NCI-H1417 treated with DMSO at 0.1 percent for 48 hours (cell line): Measurements from ENCODE around the gene PRKCH.
"Not testable (repeated sequence)": the region's sequence is repeated elsewhere in the genome, so short reads cannot be mapped to it uniquely, and the experiment has no call there.

Experiments
- DNase-seq: peaks from one replicate; lab custom pipeline; 2025; lab: John Stamatoyannopoulos, UW

PRKCH gene

DNA sequence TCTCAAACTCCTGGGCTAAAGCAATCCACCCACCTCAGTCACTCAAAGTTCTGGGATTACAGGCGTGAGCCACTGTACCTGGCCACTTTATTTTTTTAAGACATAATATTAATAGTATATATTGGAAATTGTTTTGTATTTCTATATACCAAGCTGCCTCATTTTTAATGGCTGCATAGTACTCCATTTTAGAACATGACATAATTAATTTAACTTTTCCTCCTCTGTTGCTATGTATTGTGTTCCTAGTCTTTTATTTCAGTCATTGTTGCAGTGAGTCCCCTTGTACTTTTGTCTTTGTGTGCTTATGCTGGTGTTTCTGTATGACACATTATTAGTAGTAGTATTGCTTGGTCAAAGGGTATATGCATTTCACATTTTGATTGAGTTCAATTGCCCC, 138.7 kb downstream of the PRKCH start:
- no peak for DNase-seq

- no peak for DNase-seq
Observed at GRCh38 chr14:61460718-61461611, 139.6 kb downstream of the PRKCH start.

- DNase-seq: peak; percentile 42
Observed at GRCh38 chr14:61461808-61462275, 140.5 kb downstream of the PRKCH start.

- no peak for DNase-seq
Observed at GRCh38 chr14:61462566-61463193, 141.3 kb downstream of the PRKCH start.

- DNase-seq: no peak
Observed at GRCh38 chr14:61463664-61464285, 142.4 kb downstream of the PRKCH start.

DNA sequence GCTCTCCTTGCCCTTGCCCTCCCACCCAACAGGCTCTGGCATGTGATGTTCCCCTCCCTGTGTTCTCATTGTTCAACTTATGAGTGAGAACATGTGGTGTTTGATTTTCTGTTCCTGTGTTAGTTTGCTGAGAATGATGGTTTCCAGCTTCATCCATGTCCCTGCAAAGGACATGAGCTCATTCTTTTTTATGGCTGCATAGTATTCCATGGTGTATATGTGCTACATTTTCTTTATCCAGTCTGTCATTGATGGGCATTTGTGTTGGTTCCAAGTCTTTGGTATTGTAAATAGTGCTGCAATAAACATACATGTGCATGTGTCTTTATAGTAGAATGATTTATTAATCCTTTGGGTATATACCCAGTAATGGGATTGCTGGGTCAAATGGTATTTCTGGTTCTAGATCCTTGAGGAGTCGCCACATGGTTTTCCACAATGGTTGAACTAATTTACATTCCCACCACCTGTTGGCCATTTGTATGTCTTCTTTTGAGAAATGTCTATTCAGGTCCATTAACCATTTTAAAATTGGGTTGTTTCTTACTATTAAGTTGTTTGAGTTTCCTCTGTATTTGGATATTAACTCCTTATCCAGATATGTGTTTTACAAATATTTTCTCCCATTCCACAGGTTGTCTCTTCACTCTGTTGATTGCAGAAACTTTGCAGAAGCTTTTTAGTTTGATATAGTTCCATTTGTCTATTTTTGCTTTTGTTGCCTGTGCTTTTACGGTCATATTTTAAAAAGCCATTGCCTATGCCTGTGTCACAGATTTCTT, 143.4 kb downstream of the PRKCH start:
- DNase-seq: not testable (repeated sequence)

- no peak for DNase-seq
Observed at GRCh38 chr14:61466249-61466904, 145.0 kb downstream of the PRKCH start.

DNA sequence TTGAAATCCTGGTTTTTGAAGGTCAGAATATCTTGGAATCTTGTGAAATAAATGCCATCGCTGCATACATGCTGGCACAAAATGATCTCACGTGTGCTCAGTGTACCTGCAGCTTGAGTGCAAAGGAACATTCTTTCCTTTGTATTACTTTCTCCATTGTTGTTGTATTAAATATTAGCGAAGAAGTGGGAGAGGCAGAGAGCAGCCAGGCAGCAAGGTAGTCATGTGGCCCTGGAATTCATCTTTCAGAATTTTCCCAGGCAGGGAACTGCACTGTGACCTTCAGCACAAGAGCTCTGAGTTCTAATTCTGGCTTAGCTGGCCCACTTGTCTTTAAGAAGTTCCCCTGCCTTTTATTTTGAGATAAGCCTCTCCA, 145.5 kb downstream of the PRKCH start:
- no peak for DNase-seq

- DNase-seq: no peak
Observed at GRCh38 chr14:61467296-61467695, 145.9 kb downstream of the PRKCH start.

DNA sequence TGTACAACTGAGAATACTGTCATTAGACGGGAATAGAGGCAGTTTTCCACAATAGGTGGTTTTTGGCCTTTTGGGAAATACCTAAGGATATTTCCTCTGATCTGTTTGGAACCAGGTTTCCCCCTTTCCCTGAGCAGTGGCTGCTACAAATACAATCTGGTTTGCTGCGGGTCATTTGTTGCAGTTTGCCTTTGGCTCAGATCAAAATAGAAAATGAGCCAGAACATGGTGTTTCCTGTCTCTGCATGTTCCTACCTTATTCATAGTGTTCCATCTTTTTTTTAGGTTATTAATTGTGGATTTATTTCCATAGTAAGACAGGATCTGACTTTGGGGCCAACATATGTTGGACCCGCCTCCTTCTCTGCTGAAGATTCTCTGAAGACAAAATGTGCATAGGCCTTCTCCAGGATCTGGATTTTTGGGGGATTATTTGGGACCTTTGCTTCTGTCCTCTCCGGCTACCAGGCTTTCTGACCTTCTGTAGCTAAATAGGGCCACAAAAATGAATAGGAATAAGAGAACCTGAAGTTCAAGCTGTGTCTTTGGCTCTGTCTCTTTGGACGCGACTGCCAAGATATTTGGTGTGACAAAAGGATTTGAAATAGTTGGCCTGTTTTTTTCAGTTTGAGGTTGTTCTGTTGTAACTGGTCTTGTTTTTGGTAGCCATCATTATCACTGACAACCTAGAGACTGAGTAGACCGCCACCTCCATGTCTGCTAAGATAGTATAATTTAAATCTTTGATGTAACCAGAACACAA, 146.9 kb downstream of the PRKCH start:
- DNase-seq: no peak

DNA sequence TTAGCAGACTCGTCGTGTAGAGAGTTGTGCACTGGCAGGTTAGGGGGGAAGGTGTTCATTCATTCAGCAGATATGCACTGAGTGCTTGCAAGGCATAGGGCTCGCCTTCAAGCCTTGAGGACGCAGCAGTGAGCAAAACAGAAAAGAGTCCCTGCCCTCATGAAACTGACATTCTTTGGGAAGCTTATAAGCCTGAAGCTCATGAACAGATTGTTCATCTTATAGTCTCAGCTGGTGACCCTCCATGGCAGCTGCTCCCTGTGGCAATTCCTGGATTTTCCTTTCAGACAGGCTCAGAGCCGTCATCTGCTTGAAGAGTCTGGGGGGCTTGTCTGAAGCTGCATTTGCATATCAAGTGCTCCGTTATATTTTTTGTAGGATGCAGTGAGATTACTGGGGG, 148.4 kb downstream of the PRKCH start:
- DNase-seq: no peak

DNA sequence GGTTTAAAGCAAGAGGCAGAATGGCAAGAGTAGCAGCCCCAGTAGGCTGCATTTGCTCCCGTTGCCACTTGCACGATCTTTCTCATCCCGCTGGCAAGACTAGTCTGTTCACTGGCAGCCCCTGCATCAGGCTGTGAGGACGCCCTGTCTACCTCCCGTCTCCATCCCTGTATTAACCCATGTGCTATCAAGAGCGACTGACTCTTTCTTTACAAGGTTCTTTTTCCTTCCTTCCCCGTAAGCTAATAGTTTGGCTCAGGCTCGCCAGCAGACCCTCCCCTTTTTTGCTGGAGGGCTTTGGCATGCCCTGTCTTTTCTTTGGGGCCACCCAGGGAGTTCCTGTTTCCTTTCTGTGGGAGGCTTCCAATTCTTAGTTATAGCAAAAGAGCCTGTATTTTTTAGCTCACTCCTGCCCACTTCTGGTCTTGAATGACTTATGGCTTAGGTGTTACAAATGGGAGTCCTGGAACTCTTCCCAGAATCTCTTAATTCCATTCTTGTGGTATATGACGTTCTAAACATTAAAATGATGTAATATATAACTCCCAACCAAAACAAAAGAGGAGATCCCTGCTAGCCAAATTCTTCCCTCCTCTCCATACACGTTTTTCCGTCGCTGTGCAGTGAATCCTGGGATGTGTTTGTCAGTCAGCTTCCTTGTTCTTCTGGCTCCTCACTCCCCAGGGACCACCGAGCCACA, 149.0 kb downstream of the PRKCH start:
- DNase-seq: no peak

DNA sequence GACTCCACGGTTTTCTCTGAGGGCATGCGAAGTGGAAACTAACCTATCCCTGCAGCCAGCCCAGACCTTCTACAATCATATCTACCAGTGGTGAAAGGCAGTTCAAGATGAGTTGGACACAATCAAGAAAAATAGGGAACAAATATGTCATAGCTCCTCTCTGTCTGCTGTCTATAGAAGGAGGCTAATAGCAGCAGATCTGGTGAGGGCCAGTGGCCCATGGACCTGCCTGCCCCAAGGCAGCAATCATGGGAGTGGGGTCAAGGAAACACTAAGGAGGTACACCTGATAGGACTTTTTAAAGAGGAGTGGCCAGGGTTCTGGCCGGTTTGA, 149.5 kb downstream of the PRKCH start:
- no peak for DNase-seq

GRCh38 chr14:61471297-61472005, 150.1 kb downstream of the PRKCH start:
- no peak for DNase-seq

GRCh38 chr14:61472011-61472672, 150.8 kb downstream of the PRKCH start:
- no peak for DNase-seq

- no peak for DNase-seq
Observed at GRCh38 chr14:61472801-61473376, 151.5 kb downstream of the PRKCH start.

DNA sequence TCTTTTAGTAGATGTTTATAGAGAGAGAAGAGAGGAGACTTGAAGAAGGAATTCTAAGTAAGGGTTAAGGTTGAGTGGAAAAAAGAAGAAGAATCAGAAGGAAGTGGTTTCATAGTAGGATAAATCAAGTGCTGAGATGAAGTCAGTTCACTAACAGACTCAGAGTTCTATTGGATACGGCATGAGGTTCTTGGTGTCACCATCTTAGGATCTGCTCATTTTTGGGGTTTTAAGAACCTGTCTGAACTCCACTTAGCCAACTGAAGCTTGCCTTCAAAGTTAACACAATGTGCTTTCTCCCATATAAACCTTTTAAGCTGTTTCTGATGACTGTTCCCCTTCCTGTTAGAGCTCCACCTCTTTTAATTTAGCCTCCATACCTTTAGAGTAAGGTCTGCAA, 152.6 kb downstream of the PRKCH start:
- DNase-seq: no peak

DNA sequence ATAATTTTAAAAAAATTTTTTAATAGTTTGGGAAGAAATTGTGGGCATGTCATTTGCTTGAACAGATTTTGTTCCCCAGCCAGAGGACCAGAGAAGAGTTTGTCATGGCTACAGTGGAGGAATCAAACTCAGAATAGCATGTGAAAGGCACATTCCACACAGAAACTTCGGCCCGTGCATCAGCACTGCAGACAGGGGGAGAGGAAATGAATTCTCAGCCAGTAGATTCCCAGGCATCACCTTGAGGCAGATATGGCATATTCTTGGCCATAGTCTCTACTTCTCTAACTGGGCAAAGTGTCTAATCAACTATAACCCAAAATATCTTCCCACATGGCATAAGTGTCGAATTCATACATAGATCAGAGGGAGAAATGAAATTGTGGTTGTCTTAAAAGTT, 153.3 kb downstream of the PRKCH start:
- DNase-seq: no peak

DNA sequence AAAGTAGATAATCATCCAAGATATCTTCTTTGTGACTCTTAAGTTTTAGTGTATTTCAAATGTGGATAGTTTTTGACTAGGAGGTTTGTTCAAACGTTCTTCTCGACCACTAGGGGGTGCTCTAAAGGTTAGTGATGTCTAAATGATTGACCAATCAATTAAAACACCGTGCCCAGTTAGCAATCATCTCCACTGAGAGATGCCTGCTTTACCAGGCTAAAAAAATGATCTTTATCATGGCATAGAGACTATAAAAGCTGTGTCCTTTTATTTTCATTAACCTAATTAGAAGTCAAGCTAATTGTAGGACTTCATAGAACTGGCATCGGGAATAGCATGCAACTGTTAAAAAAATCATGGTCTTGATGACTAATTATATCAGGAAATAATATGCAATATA, 153.9 kb downstream of the PRKCH start:
- DNase-seq: no peak
